Stimulated activated CD4-positive, alpha-beta T cell treated with anti-CD3 and anti-CD28 coated beads, Interleukin-1b, Interleukin-23, amount 100 ng/mL, for 1 hour (primary cell): ENCODE measurements around the gene PREX1.
"Not testable (repeated sequence)": the region's sequence is repeated elsewhere in the genome, so short reads cannot be mapped to it uniquely, and the experiment has no call there.

Source experiments
- DNase-seq, 2 donors: peaks; one replicate each; pipeline ENCODE4 v3.0.0-alpha.2; 2020; ENCODE audit warnings: low read depth in 2 of 2

PREX1 gene

DNA sequence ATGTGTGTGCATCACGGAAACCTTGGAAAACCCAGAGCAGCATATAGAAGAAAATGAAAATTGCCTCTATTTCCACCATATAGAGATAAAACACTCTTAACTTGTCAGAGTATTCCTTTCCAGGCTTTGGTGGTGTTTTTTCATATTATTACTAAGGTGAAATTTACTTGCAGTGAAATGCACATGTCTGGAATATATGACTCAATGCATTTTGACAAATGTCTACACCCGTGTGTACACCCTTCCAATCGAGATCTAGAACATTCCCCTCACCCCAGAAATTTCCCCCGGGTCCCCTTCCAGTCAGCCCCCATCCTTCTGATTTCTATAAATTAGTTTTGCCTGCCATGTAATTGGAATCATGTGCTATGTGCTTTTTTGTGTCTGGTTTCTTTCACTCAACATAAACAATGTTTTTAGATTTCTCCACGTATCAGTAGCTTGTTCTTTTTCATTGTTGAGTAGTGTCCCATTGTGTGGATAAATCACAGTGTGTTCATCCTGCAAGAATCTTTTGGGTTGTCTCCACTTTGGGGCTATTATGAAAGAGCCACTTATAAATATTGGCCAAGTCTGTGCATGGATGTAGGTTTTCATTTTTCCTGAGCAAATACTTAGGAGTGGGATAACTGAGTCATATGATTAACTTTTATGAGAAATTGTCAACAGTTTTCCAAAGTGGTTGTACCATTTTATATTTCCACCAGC is 19.9 kb upstream of the PREX1 start:
- DNase-seq = no peak

DNA sequence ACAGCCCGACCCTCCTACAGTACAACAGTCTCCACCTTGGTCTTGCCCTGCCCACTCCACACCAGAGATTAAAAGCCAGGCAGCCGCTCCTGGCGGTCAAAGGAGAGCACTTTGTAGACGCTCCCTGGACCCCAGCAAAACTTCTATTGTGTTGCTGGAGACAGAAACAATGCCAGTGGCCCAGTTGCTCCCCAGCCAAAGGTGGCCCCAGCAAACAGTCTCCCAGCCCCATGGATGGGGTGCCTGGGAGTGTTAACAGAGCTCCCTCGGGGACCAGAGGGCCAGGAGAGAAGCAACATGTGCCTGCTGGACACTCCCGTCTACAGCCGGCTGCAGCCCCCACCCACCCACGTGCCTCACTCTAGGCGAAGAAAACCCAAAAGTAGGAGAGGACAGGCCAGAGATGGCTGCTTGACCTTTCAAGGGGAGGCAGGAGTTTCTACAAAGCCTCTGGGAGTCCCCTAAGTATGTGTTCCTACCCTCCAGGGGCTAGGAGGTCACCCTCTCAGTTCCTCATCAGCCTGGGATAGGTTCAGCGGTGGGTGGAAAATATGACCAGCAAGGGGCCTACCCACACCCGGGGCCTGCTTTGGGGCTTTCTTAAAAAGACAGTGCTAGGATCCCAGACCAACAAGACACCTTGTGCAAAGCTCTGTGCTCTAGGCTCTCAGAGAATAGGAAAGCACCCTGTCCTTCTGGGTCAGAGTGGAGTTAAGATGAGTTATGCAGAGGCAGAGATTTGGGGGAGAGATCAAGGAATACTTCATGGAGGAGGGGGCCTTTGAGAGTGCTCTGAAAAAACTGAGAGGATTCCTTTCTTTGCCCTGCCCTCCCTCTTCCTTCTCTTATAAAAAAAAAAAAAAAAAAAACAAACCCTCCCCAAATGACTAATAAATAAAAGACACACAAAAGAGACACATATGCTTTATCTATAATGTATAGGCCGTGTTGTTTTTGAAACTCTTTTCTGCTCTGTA is 19.0 kb upstream of the PREX1 start:
- no peak for DNase-seq

DNA sequence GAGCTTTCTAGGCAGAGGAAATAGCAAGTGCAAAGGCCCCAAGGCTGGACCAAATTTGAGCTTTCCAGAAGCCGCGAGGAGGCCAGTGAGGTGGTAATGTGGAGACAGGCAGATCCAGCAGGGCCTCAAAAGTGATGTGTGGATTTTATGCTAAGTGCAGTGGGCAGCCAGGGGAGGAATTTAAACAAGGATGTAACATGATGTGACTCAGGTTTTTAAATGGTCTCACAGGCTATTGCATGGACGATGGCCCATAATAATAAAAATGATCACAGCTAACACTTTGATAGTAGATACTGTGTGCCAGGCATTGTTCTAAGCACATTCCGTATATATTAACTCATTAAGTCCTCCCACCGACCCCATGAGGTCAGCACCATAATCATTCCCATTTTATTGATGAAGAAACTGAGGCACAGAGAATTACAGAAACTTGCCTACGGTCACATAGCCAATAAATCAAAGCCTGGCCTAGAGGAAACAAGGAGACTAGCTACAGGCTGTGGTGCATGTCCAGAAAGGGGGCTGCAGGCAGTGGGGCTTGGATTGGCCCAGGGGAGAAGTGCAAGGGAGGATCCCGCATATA is 18.0 kb upstream of the PREX1 start:
- no peak for DNase-seq

DNA sequence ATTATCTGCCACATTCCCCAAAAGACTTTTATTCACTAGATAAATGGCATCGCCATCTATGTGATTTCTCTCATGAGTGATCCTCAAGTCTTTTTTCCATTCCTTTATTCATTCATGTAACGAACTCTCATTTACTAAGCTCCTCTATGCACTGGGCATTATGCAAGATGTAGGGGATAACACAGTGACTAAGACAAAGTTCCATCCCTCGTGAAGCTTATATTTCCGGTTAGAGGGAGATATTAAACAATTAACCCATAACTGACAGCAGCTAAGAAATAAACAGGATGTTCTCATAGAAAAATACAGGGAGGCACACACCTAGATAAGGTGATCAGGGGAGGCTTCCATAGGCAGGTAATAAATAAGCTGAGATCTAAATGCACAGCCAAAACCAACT is 17.2 kb upstream of the PREX1 start:
- DNase-seq = no peak

DNA sequence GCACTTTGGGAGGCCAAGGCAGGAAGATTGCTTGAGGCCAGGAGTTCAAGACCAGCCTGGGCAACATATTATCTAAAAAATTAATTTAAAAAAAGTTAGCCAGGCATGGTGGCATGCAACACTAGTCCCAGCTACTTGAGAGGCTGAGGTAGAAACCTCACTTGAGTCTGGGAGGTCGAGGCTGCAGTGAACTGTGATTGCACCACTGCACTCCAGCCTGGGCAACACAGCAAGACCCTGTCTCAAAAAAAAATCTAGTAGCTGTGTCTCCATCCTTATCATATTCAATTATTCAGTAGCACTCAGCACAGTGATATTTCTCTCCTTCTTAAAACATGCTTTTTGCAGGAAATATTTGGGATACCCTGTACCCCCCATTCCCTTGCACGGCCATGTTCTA is 16.1 kb upstream of the PREX1 start:
- DNase-seq = not testable (repeated sequence)

DNA sequence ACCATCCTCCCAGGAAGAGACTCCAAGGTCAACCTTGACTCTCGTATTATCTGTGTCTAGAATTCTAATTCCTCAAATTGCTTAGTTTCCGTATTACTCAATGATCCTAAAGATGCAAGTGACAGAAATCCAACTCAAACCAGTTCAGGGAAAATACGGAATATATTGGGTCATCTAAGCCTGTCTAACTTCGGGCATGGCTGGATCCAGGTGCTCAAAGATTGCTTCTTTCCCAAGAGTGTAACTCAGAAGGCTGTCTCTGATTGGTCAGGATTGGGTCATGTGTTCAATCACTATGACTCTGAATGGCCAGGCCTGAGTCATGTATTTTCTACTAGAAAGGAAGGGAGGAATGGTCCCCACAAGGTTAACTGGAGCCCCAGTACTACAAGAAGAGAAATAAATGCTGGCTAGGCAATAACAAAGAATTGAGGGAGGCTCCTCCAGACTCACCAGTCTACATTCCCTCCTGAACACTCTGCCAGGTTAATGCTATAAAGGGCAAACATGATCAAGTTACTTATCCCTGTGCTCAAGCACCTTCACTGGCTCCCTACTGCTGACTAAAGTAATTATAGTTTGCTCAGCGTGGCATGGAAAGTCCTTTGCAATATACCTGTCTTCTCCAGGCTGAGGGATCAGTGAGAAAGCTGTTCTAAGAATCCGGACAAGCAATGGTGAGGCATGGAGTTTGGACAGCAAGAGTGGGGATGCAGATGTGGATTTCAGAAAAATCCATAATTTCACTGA is 15.4 kb upstream of the PREX1 start:
- no peak for DNase-seq

DNA sequence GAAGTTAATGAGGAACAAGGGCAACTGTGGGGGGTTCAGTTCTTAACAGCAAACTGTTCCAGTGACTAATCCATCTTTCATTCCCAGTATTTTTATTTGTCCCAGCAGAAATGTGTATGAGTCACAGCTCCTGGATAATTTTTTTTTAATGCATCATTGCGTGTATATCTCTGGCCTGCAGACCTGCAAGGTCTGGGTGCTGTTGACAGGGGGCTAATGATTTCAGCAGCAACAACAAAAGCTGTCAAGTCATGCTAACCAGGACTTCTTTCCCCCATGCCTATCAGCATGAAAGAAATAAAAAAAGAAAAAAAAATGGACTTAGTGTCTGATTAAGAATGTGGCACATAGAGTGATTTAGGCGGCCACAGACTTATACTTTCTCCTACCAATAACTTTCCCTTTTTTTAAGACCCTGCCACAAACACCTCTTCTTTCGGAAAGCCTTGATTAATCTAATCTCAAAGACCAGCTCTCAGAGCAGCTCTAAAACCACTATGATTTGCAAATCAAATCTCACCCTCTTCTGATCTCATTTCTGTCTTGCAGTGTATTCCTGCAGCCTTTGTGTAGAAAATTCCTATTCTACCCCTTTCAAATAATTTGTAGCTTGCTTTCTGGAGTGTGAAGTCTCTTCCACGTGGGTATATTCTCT is 14.2 kb upstream of the PREX1 start:
- DNase-seq = no peak

DNA sequence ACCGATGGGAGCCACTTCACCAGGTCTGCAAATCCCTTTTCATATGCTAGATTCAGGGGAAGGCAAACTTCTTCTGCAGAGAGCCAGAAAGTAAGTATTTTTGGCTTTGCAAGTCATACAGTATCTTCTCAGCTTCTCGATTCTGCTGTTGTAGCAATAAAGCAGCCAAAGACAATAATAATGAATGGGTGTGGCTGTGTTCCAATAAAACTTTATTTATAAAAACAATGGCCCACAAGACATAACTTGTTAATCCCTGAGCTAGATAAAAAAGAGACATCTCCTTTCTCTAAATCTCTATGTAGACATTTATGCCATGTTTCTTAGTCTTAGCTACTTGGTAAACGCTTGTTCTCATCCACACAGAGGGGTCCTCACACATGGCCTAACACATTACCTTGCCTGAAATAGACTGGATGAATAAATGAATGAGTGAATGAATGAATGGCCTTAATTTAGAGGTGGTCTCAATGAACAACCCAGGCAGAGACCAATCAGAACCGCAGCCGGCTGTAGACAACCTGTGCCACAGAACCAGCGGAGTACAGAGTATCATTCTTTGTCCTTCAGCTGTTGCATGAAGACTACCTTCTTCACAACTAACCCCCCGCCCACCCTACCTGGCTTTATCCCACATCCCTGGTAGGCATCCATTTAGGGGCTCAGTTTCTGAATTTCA is 13.5 kb upstream of the PREX1 start:
- no peak for DNase-seq

DNA sequence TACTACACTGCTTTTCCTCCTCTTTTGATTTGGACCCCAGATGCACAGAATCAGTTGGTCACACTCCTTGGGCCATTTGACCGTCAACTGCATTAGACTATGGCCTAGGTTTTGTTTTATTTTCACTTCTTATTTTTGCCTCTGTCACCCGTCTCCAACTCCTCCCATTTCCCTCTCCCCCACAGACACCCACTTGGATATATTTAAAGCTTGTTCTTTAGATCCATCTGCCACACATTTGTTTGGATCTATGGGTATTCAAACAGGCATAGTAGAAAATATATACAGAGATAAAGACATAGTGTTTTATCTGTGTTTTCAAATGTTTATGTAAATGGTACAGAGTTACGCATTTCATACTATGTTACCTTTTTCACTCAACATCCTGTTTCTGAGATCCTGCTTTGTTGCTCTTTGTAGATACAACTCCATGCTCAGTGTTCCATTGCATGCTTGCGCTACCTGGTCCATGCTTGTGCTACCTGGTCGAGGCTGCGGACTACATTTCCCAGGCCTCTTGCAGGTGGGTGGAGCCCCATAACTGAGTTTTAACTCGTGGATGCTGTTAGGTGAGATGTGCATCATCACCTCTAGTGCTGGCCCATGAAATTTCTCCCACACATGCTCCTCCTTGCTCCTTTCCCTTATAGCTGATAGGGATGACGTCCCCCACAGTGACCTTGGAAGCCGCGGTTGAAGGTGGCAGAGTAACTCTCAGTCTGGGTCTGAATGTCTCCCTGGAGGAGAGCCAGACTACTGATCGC is 11.5 kb upstream of the PREX1 start:
- DNase-seq = no peak

DNA sequence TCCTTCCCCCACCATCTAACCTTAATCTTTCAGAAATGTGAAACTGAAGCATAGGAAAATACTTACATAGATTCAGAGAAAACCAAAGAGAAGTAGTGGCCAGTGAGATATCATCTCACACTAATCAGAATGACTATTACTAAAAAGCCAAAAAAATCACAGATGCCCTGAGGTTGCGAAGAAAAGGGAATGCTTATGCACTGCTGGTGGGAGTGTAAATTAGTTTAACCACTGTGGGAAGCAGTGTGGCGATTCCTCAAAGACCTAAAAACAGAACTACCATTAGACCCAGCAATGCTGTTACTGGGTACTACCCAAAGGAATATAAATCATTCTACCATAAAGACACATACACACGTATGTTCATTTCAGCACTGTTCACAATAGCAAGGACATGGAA is 9.2 kb upstream of the PREX1 start:
- no peak for DNase-seq

DNA sequence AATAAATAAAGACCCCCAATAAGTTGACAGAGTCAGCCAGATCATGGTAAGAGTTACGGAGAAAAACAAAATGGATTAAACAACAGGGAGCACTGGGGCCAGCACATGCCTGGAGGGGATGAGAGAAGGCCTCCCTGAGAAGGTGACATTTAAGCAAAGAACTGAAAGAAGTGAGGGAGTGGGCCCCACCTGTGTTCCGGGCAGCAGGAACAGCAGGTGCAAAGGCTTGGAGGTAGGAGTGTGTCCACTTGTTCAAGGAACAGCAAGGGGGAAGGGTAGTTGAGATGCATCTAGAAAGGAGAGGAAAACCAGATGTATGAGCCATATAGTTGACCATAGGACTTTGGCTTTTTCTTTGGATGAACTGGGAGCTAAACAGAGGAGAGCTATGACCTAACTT is 7.6 kb upstream of the PREX1 start:
- DNase-seq = no peak

DNA sequence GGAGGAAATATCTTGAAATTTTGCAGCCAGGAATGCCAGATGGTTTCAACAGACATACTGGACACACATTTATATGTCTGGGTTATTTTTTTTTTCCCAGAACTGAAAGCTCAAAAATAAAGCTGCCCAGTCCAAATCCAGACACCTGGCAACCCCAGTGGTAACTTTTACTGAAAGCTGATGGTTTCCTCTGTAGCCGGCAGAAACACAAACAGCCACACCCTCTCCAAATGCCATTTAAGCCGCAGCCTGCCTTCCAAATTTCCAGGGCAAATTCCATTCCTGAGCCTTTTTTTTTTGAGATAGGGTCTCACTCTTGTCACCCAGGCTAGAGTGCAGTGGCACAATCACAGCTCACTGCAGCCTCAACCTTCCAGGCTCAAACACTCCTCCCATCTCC is 6.5 kb upstream of the PREX1 start:
- no peak for DNase-seq

DNA sequence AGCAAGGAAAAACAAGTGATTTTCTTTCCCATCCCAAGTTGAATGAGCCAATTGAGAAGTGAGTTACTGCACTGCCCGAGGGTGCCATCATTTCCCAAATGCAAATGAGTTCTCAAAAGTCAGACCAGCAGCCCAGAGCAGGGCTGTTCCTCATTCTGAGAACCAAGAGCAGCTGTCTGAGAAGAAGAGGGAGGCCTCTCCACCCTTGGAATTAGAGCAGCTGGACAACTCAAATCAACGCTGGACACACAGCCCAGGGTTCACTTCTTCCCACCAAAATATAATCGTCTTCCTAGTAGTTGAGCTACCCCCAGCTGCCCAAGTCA is 4.6 kb upstream of the PREX1 start:
- DNase-seq = no peak

DNA sequence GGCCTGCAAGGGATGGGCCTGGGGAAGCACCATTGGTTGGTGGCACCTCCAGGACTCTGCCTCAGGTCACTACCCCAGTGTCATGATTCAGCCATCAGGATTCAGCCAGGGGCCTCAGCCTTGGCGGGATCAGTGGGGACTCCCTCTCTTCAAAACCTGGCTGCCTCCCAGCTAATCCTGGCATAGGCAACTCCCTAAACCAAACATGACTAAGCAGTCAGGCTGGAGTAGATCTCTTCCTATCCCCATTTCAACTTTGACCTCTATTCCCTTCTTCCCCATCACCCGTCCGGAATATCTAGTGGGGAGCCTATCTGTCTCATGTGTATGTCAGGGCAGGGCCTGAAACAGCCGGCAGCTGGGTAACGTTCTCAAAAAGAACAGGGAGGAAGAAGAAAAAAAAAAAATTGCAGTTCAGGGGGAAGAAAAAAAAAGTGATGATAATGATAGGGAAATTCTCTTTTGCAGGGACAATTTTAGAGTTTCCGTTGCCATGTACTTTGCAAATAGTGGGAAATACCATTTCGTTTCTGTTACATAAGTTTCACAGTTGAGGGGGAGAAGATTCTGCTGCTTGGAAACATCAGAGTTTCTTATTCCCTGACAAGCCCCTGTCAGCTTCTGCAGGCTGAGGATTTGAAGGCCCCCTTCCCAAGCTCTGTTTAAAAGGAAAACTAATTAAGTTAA is 4.1 kb upstream of the PREX1 start:
- no peak for DNase-seq

DNA sequence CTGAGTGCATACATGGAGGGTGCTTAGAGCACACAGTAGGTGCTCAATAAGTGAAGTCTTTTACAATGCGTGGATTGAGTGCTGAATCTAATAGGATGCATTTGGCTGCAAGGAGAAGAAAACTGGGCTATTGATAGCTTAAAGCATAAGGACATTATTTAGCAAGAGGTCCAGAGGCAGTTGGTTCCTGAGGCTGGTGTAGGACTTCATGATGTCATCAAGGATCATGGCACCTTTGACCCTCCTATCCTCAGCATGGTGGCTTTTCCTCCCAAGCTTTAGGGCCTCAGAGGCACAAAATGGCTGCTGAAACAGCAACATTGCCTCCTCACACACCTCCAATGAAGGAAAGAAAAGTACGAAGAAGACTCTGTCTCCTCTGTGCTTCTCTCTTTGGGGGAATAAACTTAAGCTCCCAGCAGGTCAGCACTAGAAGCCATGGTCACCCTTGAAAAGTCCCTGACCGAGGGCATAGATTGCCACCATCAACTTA is 3.1 kb upstream of the PREX1 start:
- DNase-seq = no peak

DNA sequence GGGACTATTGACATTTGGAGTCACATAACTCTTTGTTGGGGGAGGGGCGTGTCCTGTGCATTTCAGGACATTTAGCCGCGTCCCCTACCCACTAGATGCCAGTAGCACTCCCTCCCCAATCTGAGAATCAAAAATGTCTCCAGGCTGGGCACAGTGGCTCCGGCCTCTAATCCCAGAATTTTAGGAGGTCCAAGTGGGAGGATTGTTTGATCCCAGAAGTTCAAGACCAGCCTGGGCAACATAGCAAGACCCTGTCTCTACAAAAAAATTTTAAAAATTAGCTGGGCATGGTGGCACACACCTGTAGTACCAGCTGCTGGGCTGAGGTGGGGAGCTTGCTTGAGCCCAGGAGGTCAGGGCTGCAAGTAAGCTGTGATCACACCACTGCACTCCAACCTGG is 2.1 kb upstream of the PREX1 start:
- no peak for DNase-seq

DNA sequence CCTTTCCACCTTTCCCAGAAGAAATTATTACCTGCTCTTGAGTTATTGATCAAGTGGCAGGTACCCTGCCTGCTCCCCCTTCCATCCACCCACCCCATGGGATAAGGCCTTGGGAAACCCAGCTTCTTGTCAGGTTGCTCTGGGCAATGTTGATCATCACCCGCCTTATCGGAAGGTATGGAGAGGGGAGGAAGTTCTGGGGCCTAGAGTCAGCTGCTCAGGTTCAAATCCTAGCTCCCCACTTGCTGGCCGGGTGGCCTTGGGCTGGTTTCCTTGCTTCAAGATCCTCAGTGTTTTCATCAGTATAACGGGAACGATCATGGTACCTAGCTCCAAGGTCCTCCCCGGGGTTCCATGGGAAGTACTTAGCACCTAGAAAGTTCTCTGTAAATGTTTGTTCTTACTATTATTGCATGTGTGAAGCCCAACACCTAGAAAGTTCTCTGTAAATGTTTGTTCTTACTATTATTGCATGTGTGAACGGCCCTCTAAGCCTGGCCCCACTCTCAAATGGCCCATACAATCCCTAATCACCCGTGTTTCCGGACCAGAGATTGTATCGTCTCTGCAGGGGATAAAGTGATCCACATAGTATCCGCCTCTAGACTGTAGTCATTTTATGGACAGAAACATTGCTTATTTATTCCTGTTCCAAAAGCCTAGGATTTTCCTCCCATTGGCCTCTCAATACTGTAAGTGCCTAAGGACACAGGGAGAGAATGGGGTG is 1.1 kb upstream of the PREX1 start:
- no peak for DNase-seq

DNA sequence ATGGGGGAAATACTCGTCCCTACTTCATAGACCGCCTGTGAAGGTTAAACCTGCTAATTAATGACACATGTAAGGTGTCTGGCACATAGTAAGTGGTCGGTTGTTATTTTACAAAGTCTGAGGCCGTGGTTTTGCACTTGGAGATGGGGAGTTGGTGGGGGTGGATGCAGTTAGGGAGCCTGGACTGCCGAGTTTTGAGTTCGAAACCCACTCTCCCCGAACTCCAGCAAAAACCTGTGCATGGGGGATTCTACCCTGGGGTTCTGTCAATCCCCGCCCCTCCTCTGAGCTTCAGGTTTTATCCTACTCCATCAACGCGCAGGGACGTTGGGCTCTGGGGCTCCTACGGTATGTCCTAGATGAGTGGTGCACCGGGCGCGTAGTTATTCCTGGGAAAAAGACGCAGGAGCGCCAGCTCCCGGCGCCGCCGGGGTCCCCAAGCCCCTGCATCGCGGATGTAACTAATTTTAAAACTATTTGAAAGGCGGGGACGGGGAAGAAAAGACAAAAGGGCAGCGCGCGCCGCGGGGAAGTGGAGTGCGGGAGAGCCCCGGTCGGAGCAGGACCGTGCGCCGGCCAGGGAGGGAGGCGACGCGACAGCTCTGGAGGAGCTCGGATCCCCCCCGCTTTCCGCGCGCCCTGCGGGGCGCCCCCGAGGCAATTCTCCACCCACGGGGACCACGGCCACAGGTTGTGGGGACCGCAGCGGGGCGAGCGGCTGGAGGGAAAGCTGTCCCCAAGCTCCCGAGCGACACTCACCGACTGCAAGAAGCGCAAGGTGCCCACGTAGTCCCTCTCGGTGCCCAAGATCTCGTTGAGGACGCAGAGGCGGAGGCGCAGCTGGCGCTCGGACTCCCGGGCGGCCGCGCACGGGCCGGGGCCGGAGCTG is 672 bp downstream of the PREX1 start:
- DNase-seq = no peak
